WTC11 (cell line): ENCODE data around the gene NAGS.

Experiments
- ATF1 ChIP-seq: sonication (generic); formaldehyde crosslinking; IDR thresholded peaks from 2 replicates; pipeline ENCODE4 v1.8.1; 2023; ENCODE audit warnings: mild to moderate bottlenecking, moderate library complexity, missing genetic modification reagents
- CREM ChIP-seq: sonication (generic); formaldehyde crosslinking; IDR thresholded peaks from 2 replicates; pipeline ENCODE4 v1.8.1; 2022; ENCODE audit warnings: mild to moderate bottlenecking, missing genetic modification reagents, moderate library complexity
- NFE2L1 ChIP-seq: sonication (generic); formaldehyde crosslinking; IDR thresholded peaks from 2 replicates; pipeline ENCODE4 v1.8.1; 2023; ENCODE audit warnings: missing genetic modification reagents
- SMAD4 ChIP-seq: sonication (generic); formaldehyde crosslinking; IDR thresholded peaks from 2 replicates; pipeline ENCODE4 v1.8.0; 2022; ENCODE audit warnings: mild to moderate bottlenecking, missing genetic modification reagents
- STAT6 ChIP-seq: sonication (generic); formaldehyde crosslinking; conservative IDR thresholded peaks from 2 replicates; pipeline ENCODE4 v1.8.1; 2023; ENCODE audit warnings: mild to moderate bottlenecking, low read depth, missing genetic modification reagents, moderate library complexity
- TP53 ChIP-seq: sonication (generic); formaldehyde crosslinking; IDR thresholded peaks from 2 replicates; pipeline ENCODE4 v1.8.1; 2023; ENCODE audit warnings: mild to moderate bottlenecking, missing genetic modification reagents
- ZBTB43 ChIP-seq: sonication (generic); formaldehyde crosslinking; IDR thresholded peaks from 2 replicates; pipeline ENCODE4 v1.8.1; 2023; ENCODE audit warnings: mild to moderate bottlenecking, missing genetic modification reagents
- ZNF416 ChIP-seq: fragments of 250-450 bp; sonication (Bioruptor Pico); IDR thresholded peaks from 2 replicates; pipeline ENCODE4 v1.9.0; 2021; ENCODE audit warnings: mild to moderate bottlenecking, inconsistent platforms
- TF ChIP-seq, protein P1 (sequence below): fragments of 200-600 bp; IDR thresholded peaks from 2 replicates; pipeline ENCODE4 v1.8.0; 2022; ENCODE audit warnings: antibody characterized with exemption
- TF ChIP-seq, protein P2 (sequence below): sonication (generic); formaldehyde crosslinking; conservative IDR thresholded peaks from 2 replicates; pipeline ENCODE4 v1.8.1; 2022; ENCODE audit warnings: mild to moderate bottlenecking, missing genetic modification reagents
- TF ChIP-seq, protein P3 (sequence below): sonication (generic); formaldehyde crosslinking; IDR thresholded peaks from 2 replicates; pipeline ENCODE4 v1.8.0; 2022; ENCODE audit warnings: mild to moderate bottlenecking, missing genetic modification reagents

- no peak for TF ChIP-seq TP53 (CRISPR knock-in tag)
- TF ChIP-seq, protein P1, sequence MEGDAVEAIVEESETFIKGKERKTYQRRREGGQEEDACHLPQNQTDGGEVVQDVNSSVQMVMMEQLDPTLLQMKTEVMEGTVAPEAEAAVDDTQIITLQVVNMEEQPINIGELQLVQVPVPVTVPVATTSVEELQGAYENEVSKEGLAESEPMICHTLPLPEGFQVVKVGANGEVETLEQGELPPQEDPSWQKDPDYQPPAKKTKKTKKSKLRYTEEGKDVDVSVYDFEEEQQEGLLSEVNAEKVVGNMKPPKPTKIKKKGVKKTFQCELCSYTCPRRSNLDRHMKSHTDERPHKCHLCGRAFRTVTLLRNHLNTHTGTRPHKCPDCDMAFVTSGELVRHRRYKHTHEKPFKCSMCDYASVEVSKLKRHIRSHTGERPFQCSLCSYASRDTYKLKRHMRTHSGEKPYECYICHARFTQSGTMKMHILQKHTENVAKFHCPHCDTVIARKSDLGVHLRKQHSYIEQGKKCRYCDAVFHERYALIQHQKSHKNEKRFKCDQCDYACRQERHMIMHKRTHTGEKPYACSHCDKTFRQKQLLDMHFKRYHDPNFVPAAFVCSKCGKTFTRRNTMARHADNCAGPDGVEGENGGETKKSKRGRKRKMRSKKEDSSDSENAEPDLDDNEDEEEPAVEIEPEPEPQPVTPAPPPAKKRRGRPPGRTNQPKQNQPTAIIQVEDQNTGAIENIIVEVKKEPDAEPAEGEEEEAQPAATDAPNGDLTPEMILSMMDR: no peak
- TF ChIP-seq ATF1: no peak
- no peak for TF ChIP-seq ZNF416 (CRISPR knock-in tag)
- no peak for TF ChIP-seq NFE2L1 (CRISPR knock-in tag)
- no peak for TF ChIP-seq CREM (CRISPR knock-in tag)
- no peak for TF ChIP-seq SMAD4 (CRISPR knock-in tag)
- TF ChIP-seq ZBTB43: peak; percentile 44; the same call in 1 of the 2 replicates
- TF ChIP-seq STAT6 (CRISPR knock-in tag): no peak
- TF ChIP-seq, protein P2, sequence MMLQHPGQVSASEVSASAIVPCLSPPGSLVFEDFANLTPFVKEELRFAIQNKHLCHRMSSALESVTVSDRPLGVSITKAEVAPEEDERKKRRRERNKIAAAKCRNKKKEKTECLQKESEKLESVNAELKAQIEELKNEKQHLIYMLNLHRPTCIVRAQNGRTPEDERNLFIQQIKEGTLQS: no peak
- TF ChIP-seq, protein P3, sequence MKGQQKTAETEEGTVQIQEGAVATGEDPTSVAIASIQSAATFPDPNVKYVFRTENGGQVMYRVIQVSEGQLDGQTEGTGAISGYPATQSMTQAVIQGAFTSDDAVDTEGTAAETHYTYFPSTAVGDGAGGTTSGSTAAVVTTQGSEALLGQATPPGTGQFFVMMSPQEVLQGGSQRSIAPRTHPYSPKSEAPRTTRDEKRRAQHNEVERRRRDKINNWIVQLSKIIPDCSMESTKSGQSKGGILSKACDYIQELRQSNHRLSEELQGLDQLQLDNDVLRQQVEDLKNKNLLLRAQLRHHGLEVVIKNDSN (CRISPR knock-in tag): no peak
Observed at GRCh38 chr17:44005527-44006271, 1.3 kb downstream of the NAGS start.
